Measurements from ENCODE around the gene YKT6.

GRCh38 chr7:44240983-44241510, 40.3 kb downstream of the YKT6 start:
- TF ChIP-seq, protein P1, sequence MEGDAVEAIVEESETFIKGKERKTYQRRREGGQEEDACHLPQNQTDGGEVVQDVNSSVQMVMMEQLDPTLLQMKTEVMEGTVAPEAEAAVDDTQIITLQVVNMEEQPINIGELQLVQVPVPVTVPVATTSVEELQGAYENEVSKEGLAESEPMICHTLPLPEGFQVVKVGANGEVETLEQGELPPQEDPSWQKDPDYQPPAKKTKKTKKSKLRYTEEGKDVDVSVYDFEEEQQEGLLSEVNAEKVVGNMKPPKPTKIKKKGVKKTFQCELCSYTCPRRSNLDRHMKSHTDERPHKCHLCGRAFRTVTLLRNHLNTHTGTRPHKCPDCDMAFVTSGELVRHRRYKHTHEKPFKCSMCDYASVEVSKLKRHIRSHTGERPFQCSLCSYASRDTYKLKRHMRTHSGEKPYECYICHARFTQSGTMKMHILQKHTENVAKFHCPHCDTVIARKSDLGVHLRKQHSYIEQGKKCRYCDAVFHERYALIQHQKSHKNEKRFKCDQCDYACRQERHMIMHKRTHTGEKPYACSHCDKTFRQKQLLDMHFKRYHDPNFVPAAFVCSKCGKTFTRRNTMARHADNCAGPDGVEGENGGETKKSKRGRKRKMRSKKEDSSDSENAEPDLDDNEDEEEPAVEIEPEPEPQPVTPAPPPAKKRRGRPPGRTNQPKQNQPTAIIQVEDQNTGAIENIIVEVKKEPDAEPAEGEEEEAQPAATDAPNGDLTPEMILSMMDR (IDR thresholded peaks at IDR 0.05), result peak in 4 of 6 experiments; percentile 43 to 67 (median 65)
- TF ChIP-seq POLR2A (IDR thresholded peaks at IDR 0.05), result no peak

Measured in thyroid gland (tissue), 4 donors.